GM21381 (cell line): Measurements from ENCODE around the gene ADRA2B.

Experiments used
- ATAC-seq: cut with Tn5 transposase; IDR thresholded peaks from one replicate; pipeline ENCODE4 v1.9.1; 2021; ENCODE audit warnings: mild to moderate bottlenecking, moderate library complexity; ENCODE audit not compliant: unreplicated experiment

Gene ADRA2B

DNA sequence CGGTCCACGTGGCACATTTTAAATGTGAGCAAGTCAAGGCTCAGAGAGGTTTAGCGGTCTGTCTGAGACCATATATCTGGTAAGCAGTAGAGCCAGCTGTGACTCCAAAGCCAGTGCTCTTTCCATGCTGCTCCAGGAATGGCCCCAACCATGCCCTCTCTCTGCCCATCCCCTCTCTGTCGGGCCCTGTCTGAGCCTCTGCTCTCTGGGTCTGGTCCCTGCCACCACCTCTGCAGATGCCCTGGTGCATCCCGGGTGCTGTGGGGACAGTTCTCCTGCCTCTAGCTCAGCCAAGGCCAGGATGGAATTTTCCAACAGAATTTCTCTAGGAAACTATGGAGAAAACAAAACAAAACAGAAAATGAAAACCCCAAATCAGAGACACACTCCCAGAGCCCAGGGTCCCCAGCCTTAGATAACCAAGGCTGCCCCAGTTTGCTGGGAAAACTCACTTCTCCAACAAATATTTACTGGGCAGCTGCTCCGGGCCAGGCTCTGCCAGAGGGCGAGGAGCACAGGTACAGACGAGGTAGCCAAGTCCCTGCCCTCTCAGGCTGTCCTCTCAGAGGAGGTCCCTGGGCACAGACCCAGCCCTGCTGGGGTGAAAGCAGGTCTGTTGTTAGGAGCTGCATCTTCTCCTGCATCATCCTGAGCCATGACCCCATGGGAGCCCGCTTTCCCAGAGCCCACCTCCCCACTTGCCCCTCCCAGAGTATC is 9.2 kb downstream of the ADRA2B start:
- no peak for ATAC-seq

GRCh38 chr2:96105994-96106715 is 10.2 kb downstream of the ADRA2B start:
- ATAC-seq: no peak

DNA sequence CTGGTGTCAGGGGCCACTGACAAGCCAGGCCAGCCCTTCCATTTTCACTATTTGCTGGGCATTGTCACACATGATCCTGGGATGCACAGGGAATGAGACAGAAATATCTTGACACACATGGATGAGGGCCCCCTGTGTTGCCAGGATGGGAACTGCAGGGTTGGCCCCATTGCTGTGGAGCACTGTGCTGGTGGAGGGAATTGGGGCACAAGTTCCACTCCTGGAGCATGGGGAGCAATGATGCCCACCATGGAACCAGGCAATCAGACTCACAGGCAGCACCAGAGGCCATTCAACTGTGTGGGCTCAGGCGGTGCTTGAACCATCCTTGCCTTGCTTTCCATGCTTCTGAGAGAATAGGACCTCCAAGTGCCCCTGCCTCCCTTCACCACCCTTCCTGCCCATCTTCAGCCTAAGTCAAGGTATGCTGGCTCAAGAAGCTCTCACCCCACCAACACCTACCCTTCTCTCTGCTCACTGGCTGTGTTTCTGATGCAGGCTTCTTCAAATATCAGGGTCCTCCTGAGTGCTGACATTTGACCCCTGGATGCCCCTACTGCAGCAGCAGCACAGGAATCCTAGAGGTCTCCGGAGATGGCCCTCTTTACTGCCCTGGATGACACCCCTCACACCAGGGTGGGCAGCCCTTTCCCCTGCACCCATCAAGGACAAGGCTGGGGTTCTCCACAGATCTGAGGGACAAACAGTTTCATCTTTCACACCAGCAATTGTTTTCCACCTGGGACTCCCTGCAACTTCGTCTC is 11.0 kb downstream of the ADRA2B start:
- ATAC-seq: no peak

- ATAC-seq: no peak
Measured at GRCh38 chr2:96104487-96104861, 11.9 kb downstream of the ADRA2B start.

GRCh38 chr2:96103761-96104486 is 12.4 kb downstream of the ADRA2B start:
- ATAC-seq: no peak

- ATAC-seq: no peak
Measured at GRCh38 chr2:96103187-96103601, 13.2 kb downstream of the ADRA2B start.

DNA sequence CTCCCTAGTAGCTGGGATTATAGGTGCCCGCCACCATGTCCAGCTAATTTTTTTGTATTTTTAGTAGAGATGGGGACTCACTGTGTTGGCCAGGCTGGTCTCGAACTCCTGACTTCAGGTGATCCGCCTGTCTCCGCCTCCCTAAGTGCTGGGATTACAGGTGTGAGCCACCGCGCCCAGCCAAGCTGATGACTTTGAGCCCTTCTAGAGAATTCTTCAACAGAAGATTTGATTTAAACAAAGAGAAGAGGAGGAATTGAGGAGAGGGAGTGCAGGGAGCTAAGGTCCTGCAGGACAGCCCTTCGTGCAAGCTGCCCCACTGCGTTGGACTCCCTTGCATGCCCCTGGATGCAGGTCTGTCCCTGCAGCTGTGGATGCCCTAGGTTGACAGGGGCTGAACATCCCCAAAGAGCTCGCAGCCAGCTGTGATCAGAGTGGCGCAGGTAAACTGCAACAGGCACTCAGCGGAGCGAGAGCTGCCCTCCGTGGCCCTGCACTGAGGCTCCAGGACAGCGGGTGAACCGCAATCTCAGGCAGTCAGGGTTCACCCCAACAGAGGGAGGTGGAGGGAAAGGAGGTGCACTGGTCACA is 13.7 kb downstream of the ADRA2B start:
- no peak for ATAC-seq

DNA sequence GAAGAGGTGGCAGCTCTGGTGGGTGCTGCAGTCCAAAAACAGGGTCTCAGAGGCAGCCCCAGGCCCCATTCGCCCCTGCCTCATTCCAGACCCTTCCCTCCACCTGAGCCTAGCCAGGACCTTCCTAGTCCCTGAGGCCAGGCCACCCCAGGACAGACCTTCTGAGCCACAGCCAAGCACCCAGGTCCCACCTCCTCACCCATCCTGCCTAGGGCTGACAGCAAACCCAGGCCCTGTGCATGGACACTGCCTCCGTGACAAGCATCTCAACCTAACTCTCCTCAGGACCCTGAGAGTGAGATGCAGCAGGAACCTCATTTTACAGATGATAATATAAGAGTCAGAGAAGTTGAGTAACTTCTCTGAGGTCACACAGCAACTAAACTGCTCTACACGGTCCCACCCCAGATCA is 15.5 kb downstream of the ADRA2B start:
- ATAC-seq: no peak

DNA sequence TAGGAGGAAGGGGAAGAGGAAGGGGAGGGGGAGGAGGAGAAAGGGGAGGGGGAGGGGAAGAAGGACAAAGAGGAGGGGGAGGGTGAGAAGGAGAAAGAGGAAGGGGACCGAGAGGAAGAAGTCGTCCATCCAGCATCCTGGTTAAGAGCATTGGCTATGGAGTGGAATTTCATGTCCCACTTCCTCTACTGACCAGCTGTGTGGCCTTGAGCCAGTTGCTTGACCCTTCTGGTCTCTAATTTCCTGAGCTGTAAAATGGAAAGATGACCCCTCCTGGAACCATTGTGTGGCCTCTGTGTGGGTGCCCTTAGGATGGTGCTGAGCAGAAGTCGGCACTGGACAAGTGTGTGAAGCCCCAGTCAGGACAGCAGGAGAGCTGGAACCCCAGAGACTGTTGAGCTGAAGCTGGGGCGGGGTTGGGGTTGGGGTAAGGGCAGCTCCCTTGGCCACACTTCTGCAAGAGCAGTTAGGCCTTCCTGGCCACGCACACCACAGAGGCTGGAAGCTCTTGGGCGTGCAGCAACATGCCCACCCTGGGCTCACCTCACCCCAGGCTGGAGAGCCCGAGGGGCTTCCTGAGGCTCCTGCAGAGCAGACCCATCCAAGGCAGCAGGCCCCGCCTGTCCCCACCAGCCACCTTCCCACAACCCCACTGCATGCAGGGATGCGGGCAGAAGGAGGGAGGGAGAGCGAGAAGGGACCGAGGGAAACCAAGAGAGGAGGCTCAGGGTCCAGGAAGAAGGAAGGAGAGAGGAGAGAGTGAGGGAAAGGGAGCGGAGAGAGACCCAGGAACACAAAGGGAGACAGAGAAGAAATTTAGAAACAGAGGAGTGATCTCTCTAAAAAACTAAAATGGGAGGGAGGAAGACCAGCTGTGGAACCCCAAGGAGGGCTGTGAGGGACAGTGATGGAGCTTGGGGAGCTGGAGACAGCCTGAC is 16.2 kb downstream of the ADRA2B start:
- no peak for ATAC-seq

- no peak for ATAC-seq
Measured at GRCh38 chr2:96098900-96099590, 17.3 kb downstream of the ADRA2B start.

- ATAC-seq: no peak
Measured at GRCh38 chr2:96097951-96098823, 18.2 kb downstream of the ADRA2B start.

DNA sequence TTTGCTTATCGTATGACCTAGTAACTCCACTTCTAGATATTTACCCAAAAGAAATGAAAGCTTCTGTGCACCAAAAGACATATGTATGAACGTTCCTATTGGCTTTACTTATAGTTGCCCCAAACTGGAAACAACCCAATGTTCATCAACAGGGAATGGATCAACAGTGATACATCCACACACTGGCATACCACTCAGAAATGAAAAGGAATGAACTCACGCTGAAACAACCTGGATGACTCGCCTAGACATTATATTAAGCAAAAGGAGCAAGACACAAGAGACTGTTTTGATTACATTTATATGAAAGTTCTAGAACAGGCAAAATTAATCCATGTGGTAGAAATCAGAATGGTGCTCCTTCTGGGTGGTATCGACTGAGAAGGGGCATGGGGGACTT is 18.9 kb downstream of the ADRA2B start:
- no peak for ATAC-seq

DNA sequence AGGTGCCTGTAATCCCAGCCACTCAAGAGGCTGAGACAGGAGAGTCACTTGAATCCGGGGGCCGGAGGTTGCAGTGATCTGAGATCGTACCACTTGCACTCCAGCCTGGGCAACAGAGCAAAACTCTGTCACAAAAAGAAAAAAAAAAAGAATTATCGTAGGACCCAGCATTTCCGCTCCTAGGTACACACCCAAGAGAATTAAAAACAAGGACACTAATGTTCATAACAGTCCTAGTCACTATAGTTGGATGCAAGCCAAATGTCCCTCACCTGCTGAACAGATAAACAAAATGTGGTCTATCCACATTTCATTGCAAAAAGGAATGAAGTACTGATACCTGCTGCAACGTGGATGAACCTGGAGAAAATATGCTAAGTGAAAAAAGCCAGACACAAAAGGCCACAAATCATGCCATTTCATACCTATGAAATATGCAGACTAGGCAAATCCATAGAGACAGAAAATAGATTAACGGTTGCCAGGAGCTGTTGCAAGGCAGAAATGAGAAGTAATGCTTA is 21.2 kb downstream of the ADRA2B start:
- ATAC-seq: no peak

DNA sequence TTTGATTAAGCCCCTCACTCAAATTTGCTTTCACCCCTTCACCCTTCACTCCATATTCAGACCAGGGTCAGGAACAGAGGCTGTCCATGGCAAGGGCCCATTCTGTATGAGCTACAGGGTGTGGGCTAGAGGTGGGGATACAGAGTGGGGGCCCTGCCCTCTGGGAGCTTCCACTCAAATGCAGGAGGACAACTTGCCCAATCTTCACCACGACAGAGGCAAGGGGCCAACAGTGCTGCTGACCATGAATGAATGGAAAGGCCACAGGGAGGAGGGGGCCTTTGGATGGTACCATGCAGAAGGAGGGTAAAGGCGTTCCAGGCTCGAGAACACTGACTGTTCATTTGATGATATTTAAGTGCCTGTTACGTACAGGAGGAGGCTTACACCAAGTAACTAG is 22.8 kb downstream of the ADRA2B start:
- no peak for ATAC-seq

- ATAC-seq: no peak
Measured at GRCh38 chr2:96092951-96093350, 23.4 kb downstream of the ADRA2B start.

DNA sequence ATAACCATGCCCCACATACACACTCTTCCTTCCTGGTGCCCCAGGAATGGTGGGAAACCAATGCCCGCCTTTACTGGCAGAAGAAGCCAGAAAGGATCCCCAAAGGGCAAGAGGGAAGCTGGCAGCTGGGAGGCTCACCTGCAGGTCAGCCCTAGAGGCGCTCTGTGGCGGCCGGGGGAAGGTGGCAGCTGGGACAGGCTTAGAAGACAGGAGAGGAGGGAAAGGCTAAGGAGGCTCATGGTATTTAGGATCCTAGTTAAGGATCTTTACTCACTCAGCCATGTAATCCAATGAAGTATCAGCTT is 23.8 kb downstream of the ADRA2B start:
- ATAC-seq: no peak

DNA sequence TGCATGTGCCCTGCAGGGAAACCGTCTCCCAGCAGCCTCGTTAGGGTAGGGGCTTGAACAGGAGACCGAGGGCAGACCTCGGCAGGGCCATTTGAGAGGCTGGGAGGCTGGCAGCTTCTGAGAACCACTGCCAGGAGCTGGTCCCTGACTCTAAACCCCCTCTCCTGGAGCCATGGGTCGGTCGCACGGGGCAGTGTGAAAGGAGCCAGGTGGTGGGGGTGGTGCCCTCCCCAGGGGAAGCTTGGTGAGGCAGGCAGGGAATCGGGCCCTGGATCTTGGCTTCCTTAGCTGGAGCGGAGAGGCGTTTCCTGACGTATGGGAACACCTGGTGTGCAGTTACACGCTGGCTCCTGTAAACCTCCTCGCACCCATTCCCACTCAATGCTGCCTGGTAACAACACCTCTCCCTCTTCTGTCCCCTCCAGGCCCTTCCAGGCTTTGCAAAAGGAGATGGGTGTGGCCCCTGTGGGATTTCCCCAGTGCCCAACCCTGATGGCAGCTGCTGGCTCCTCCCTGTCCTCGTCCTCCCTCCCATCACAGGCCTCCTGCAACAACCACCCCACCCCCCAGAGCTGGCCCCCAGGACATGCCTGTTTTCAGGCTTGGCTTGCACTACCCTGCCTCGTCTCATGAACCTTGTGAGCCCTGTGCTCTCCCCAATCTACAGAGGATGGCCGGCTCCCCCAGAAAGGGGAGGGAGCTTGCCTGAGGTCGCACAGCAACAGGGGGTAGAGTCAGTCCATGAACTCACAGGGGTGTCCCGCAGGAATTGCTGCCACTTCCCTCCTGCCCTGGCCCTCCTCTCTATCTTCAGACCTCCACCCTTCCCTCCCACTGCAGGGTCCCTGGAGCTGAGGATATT is 24.4 kb downstream of the ADRA2B start:
- no peak for ATAC-seq
